GM12892 (cell line): Measurements from ENCODE around the gene PTPN13.

Experiments
- POLR2A ChIP-seq: IDR thresholded peaks from 2 replicates; pipeline ENCODE4 v1.6.1; 2011; ENCODE audit warnings: low read depth, low read length, control low read depth
- POLR2AphosphoS5 ChIP-seq: IDR thresholded peaks from 2 replicates; pipeline ENCODE4 v1.6.1; 2011; ENCODE audit warnings: low read depth, low read length, control low read depth

- no peak for TF ChIP-seq POLR2AphosphoS5
- TF ChIP-seq POLR2A: no peak
These were observed 81.4 kb downstream of the PTPN13 start for GRCh38 chr4:86675548-86675947.
